Suppressor macrophage treated with lipopolysaccharide for 1 hour (primary cell): Measurements from ENCODE around the gene AJAP1.

ENCODE experiments used
- DNase-seq, 3 donors: peaks; one replicate each; pipeline ENCODE4 v3.0.0-alpha.2; 2020 to 2022

Gene AJAP1

GRCh38 chr1:4703646-4704045 is 49.2 kb downstream of the AJAP1 start:
- no peak for DNase-seq

GRCh38 chr1:4708840-4709507 is 54.6 kb downstream of the AJAP1 start:
- no peak for DNase-seq

GRCh38 chr1:4709641-4710040 is 55.2 kb downstream of the AJAP1 start:
- DNase-seq: no peak

GRCh38 chr1:4710592-4711415 is 56.4 kb downstream of the AJAP1 start:
- DNase-seq: no peak

- no peak for DNase-seq
Measured at GRCh38 chr1:4711416-4712275, 57.2 kb downstream of the AJAP1 start.

GRCh38 chr1:4713669-4714068 is 59.3 kb downstream of the AJAP1 start:
- no peak for DNase-seq

- DNase-seq: no peak
Measured at GRCh38 chr1:4716406-4716805, 62.0 kb downstream of the AJAP1 start.

- DNase-seq: no peak
Measured at GRCh38 chr1:4718071-4718470, 63.7 kb downstream of the AJAP1 start.

GRCh38 chr1:4723106-4723505 is 68.7 kb downstream of the AJAP1 start:
- no peak for DNase-seq

GRCh38 chr1:4724001-4724400 is 69.6 kb downstream of the AJAP1 start:
- DNase-seq: no peak

GRCh38 chr1:4724695-4725250 is 70.4 kb downstream of the AJAP1 start:
- DNase-seq: no peak

- DNase-seq: no peak
Measured at GRCh38 chr1:4725416-4725815, 71.0 kb downstream of the AJAP1 start.

GRCh38 chr1:4726620-4727341 is 72.4 kb downstream of the AJAP1 start:
- no peak for DNase-seq

- no peak for DNase-seq
Measured at GRCh38 chr1:4728319-4729089, 74.1 kb downstream of the AJAP1 start.

- DNase-seq: no peak
Measured at GRCh38 chr1:4729090-4729471, 74.7 kb downstream of the AJAP1 start.

GRCh38 chr1:4730078-4730477 is 75.7 kb downstream of the AJAP1 start:
- no peak for DNase-seq

- DNase-seq: no peak
Measured at GRCh38 chr1:4733446-4734177, 79.2 kb downstream of the AJAP1 start.

GRCh38 chr1:4734219-4734618 is 79.8 kb downstream of the AJAP1 start:
- no peak for DNase-seq

GRCh38 chr1:4734791-4735190 is 80.4 kb downstream of the AJAP1 start:
- DNase-seq: no peak

- DNase-seq: peak; percentile 48 to 82 (median 76)
Measured at GRCh38 chr1:4736254-4736653, 81.8 kb downstream of the AJAP1 start.

GRCh38 chr1:4741876-4742423 is 87.5 kb downstream of the AJAP1 start:
- DNase-seq: no peak
